GM12875 (cell line): ENCODE measurements around the gene GPR6.

Experiments used
- H3K4me3 ChIP-seq: one replicate; pipeline ENCODE4 v1.5.1; 2011; ENCODE audit warnings: low read depth, low read length, control low read depth
- CTCF ChIP-seq: IDR thresholded peaks from 2 replicates; pipeline ENCODE4 v1.5.1; 2011; ENCODE audit warnings: low read depth, mild to moderate bottlenecking, control low read depth, inconsistent platforms, low read length, moderate library complexity, borderline replicate concordance; ENCODE audit not compliant: insufficient read depth

GPR6 gene

GRCh38 chr6:109949281-109950065 is 28.6 kb upstream of the GPR6 start:
- no peak overlapping the region for H3K4me3 ChIP-seq
- no peak for TF ChIP-seq CTCF

GRCh38 chr6:109955491-109955890 is 22.6 kb upstream of the GPR6 start:
- no peak overlapping the region for H3K4me3 ChIP-seq
- TF ChIP-seq CTCF = no peak

GRCh38 chr6:109958626-109959025 is 19.5 kb upstream of the GPR6 start:
- no peak for TF ChIP-seq CTCF
- no peak overlapping the region for H3K4me3 ChIP-seq

- H3K4me3 ChIP-seq = no peak overlapping the region
Measured at GRCh38 chr6:109961611-109962041, 16.5 kb upstream of the GPR6 start.

GRCh38 chr6:109962271-109962670 is 15.8 kb upstream of the GPR6 start:
- no peak overlapping the region for H3K4me3 ChIP-seq
- no peak for TF ChIP-seq CTCF

More at GRCh38 chr6:109961611-109962041, 16.5 kb upstream of the GPR6 start:
- no peak for TF ChIP-seq CTCF

GRCh38 chr6:109963598-109964170 is 14.4 kb upstream of the GPR6 start:
- TF ChIP-seq CTCF = no peak
- no peak overlapping the region for H3K4me3 ChIP-seq

GRCh38 chr6:109964949-109965348 is 13.2 kb upstream of the GPR6 start:
- H3K4me3 ChIP-seq = no peak overlapping the region
- no peak for TF ChIP-seq CTCF
